HEK293 (cell line): ENCODE data around the gene MGAT4A.

Experiments used
- CTCF ChIA-PET: fragments of 350-600 bp; formaldehyde crosslinking; extraction: SDS; loops from one replicate; lab custom pipeline; 2021; ENCODE audit warnings: antibody characterized with exemption; lab: Yijun Ruan, JAX
- POLR2A ChIA-PET: fragments of 300-600 bp; formaldehyde crosslinking; extraction: SDS; loops from one replicate; lab custom pipeline; 2020; ENCODE audit warnings: antibody characterized with exemption, inconsistent platforms; lab: Yijun Ruan, JAX
- H3K27ac ChIP-seq: fragments of 200-500 bp; sonication (Bioruptor generic); 2 replicates; pipeline ENCODE4 v1.5.1; 2014; ENCODE audit warnings: low read depth, low read length, control low read depth, inconsistent platforms; ENCODE audit errors: extremely low read depth
- H3K36me3 ChIP-seq, 2 experiments: fragments of 200-500 bp in 1 of 2; sonication (Bioruptor generic) in 1 of 2; 1 replicate in 1 of 2; 2 replicates in 1 of 2; pipeline ENCODE4 v1.5.1; 2014 to 2017; ENCODE audit warnings: inconsistent platforms in 2 of 2, low read length in 2 of 2; ENCODE audit not compliant: control insufficient read depth in 2 of 2, insufficient read depth in 1 of 2
- H3K4me1 ChIP-seq: fragments of 200-500 bp; sonication (Bioruptor generic); 2 replicates; pipeline ENCODE4 v1.5.1; 2014; ENCODE audit warnings: mild to moderate bottlenecking, low read length, inconsistent platforms; ENCODE audit not compliant: control insufficient read depth, insufficient read depth
- H3K4me3 ChIP-seq: 2 replicates; pipeline ENCODE4 v1.5.1; 2011; ENCODE audit warnings: low read depth, mild to moderate bottlenecking, control low read depth, low read length, moderate library complexity
- H3K9me3 ChIP-seq: fragments of 200-500 bp; sonication (Bioruptor generic); 2 replicates; pipeline ENCODE4 v1.5.1; 2014; ENCODE audit warnings: low read depth, low read length, inconsistent platforms; ENCODE audit not compliant: control insufficient read depth, insufficient read depth
- BCL11A ChIP-seq: fragments of 450-650 bp; formaldehyde crosslinking; IDR thresholded peaks from 2 replicates; pipeline ENCODE4 v1.5.1; 2016; ENCODE audit warnings: low read depth, missing biosample characterization, missing genetic modification characterization
- KLF16 ChIP-seq: fragments of 450-650 bp; formaldehyde crosslinking; IDR thresholded peaks from 2 replicates; pipeline ENCODE4 v1.5.1; 2017; ENCODE audit warnings: missing biosample characterization, missing genetic modification characterization
- RBAK ChIP-seq: fragments of 450-650 bp; formaldehyde crosslinking; IDR thresholded peaks from 2 replicates; pipeline ENCODE4 v1.5.1; 2016; ENCODE audit warnings: missing biosample characterization, missing genetic modification characterization
- SP7 ChIP-seq: fragments of 450-650 bp; formaldehyde crosslinking; IDR thresholded peaks from 2 replicates; pipeline ENCODE4 v1.5.1; 2016; ENCODE audit warnings: missing biosample characterization, missing genetic modification characterization
- TCF7L2 ChIP-seq: IDR thresholded peaks from 2 replicates; pipeline ENCODE4 v1.6.1; 2011; ENCODE audit warnings: low read depth, mild to moderate bottlenecking, inconsistent platforms, low read length, moderate library complexity, borderline replicate concordance
- WT1 ChIP-seq: fragments of 450-650 bp; formaldehyde crosslinking; IDR thresholded peaks from 2 replicates; pipeline ENCODE4 v1.5.1; 2016; ENCODE audit warnings: missing biosample characterization, missing genetic modification characterization
- ZBTB17 ChIP-seq: fragments of 450-650 bp; formaldehyde crosslinking; IDR thresholded peaks from 2 replicates; pipeline ENCODE4 v1.5.1; 2016; ENCODE audit warnings: missing biosample characterization, missing genetic modification characterization
- ZBTB8A ChIP-seq: fragments of 450-650 bp; formaldehyde crosslinking; IDR thresholded peaks from 2 replicates; pipeline ENCODE4 v1.5.1; 2016; ENCODE audit warnings: missing biosample characterization, missing genetic modification characterization
- ZNF16 ChIP-seq: fragments of 450-650 bp; formaldehyde crosslinking; IDR thresholded peaks from 2 replicates; pipeline ENCODE4 v1.5.1; 2016; ENCODE audit warnings: low read depth, missing biosample characterization, missing genetic modification characterization
- ZNF366 ChIP-seq: fragments of 450-650 bp; formaldehyde crosslinking; conservative IDR thresholded peaks from 2 replicates; pipeline ENCODE4 v1.5.1; 2016; ENCODE audit warnings: missing biosample characterization, missing genetic modification characterization
- ZNF398 ChIP-seq: fragments of 450-650 bp; formaldehyde crosslinking; IDR thresholded peaks from 2 replicates; pipeline ENCODE4 v1.5.1; 2017; ENCODE audit warnings: missing biosample characterization, missing genetic modification characterization
- ZNF426 ChIP-seq: fragments of 450-650 bp; formaldehyde crosslinking; IDR thresholded peaks from 2 replicates; pipeline ENCODE4 v1.5.1; 2017; ENCODE audit warnings: missing biosample characterization, missing genetic modification characterization, mild to moderate bottlenecking, inconsistent platforms, moderate library complexity
- ZNF501 ChIP-seq: fragments of 450-650 bp; formaldehyde crosslinking; IDR thresholded peaks from 2 replicates; pipeline ENCODE4 v1.5.1; 2016; ENCODE audit warnings: missing biosample characterization, missing genetic modification characterization
- ZNF530 ChIP-seq: fragments of 450-650 bp; formaldehyde crosslinking; IDR thresholded peaks from 2 replicates; pipeline ENCODE4 v1.5.1; 2016; ENCODE audit warnings: low read depth, missing biosample characterization, missing genetic modification characterization
- ZNF544 ChIP-seq: fragments of 450-650 bp; formaldehyde crosslinking; IDR thresholded peaks from 2 replicates; pipeline ENCODE4 v1.5.0; 2017; ENCODE audit warnings: missing biosample characterization, missing genetic modification characterization
- ZNF571 ChIP-seq: fragments of 450-650 bp; formaldehyde crosslinking; IDR thresholded peaks from 2 replicates; pipeline ENCODE4 v1.5.0; 2017; ENCODE audit warnings: missing biosample characterization, missing genetic modification characterization
- ZNF610 ChIP-seq: fragments of 450-650 bp; formaldehyde crosslinking; IDR thresholded peaks from 2 replicates; pipeline ENCODE4 v1.5.1; 2016; ENCODE audit warnings: missing biosample characterization, missing genetic modification characterization, borderline replicate concordance
- ZNF654 ChIP-seq: fragments of 450-650 bp; formaldehyde crosslinking; IDR thresholded peaks from 2 replicates; pipeline ENCODE4 v1.5.1; 2016; ENCODE audit warnings: low read depth, missing biosample characterization, missing genetic modification characterization
- ZNF660 ChIP-seq: fragments of 450-650 bp; IDR thresholded peaks from 2 replicates; pipeline ENCODE4 v1.5.1; 2018; ENCODE audit warnings: missing biosample characterization, mild to moderate bottlenecking, missing genetic modification characterization
- ZNF704 ChIP-seq: fragments of 450-650 bp; formaldehyde crosslinking; IDR thresholded peaks from 2 replicates; pipeline ENCODE4 v1.5.1; 2016; ENCODE audit warnings: missing biosample characterization, missing genetic modification characterization
- ZNF776 ChIP-seq: fragments of 450-650 bp; formaldehyde crosslinking; IDR thresholded peaks from 2 replicates; pipeline ENCODE4 v1.5.0; 2017; ENCODE audit warnings: missing biosample characterization, missing genetic modification characterization, borderline replicate concordance
- ZNF837 ChIP-seq: fragments of 450-650 bp; formaldehyde crosslinking; IDR thresholded peaks from 2 replicates; pipeline ENCODE4 v1.5.1; 2016; ENCODE audit warnings: missing biosample characterization, missing genetic modification characterization
- ZSCAN30 ChIP-seq: fragments of 450-650 bp; IDR thresholded peaks from 2 replicates; pipeline ENCODE4 v1.5.1; 2018; ENCODE audit warnings: missing biosample characterization, mild to moderate bottlenecking, missing genetic modification characterization, moderate library complexity
- TF ChIP-seq, protein P1 (sequence below): fragments of 450-650 bp; formaldehyde crosslinking; conservative IDR thresholded peaks from 2 replicates; pipeline ENCODE4 v1.5.1; 2016; ENCODE audit warnings: low read depth, missing biosample characterization, missing genetic modification characterization
- TF ChIP-seq, protein P2 (sequence below): fragments of 450-650 bp; IDR thresholded peaks from 2 replicates; pipeline ENCODE4 v1.5.1; 2018; ENCODE audit warnings: missing biosample characterization, missing genetic modification characterization

The MGAT4A gene

DNA sequence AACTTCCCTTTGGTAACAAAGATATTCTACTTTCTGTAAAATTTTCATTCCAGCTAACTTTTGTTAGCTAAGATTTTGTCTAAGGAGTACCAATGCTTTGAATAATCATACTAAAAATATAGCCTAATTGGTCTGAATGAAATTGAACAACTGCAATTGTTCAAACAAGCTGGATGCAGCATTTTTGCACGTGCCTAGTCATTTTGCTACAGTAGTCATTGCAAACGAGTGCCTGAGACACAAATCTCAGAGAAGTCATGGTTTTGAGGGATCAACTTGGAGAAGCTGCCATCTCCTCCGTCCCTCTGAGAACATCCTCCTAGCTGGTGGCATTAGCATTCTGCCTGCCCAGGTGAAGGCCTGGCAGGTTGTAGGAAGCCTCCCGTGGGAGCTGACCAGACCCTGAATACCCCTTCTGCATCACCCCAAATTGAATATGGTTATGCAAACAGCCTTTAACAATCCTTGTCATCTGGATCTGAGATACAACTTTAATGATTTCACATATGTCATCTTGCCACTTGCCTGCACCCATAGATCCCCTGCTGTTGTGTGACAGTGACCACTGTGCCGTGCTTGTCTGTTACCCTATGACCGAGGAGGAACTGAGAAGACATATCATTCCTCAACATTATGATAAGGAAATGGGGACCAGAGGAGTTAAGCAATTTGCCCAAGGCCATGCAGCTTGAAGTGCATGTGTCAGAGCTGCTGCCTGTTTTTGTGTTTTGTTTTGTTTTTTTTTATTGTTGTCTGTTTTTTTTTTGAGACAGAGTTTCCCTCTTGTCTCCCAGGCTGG is 29.1 kb upstream of the MGAT4A start:
- TF ChIP-seq, protein P1, sequence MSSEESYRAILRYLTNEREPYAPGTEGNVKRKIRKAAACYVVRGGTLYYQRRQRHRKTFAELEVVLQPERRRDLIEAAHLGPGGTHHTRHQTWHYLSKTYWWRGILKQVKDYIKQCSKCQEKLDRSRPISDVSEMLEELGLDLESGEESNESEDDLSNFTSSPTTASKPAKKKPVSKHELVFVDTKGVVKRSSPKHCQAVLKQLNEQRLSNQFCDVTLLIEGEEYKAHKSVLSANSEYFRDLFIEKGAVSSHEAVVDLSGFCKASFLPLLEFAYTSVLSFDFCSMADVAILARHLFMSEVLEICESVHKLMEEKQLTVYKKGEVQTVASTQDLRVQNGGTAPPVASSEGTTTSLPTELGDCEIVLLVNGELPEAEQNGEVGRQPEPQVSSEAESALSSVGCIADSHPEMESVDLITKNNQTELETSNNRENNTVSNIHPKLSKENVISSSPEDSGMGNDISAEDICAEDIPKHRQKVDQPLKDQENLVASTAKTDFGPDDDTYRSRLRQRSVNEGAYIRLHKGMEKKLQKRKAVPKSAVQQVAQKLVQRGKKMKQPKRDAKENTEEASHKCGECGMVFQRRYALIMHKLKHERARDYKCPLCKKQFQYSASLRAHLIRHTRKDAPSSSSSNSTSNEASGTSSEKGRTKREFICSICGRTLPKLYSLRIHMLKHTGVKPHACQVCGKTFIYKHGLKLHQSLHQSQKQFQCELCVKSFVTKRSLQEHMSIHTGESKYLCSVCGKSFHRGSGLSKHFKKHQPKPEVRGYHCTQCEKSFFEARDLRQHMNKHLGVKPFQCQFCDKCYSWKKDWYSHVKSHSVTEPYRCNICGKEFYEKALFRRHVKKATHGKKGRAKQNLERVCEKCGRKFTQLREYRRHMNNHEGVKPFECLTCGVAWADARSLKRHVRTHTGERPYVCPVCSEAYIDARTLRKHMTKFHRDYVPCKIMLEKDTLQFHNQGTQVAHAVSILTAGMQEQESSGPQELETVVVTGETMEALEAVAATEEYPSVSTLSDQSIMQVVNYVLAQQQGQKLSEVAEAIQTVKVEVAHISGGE (tag by site-specific recombination), result no peak
- no peak for TF ChIP-seq ZNF426 (tag by site-specific recombination)
- TF ChIP-seq ZNF660 (tag by site-specific recombination), result no peak
- TF ChIP-seq WT1 (tag by site-specific recombination), result no peak
- TF ChIP-seq ZNF398, result no peak
- no peak for TF ChIP-seq ZNF837 (tag by site-specific recombination)
- no peak for TF ChIP-seq ZBTB17 (tag by site-specific recombination)
- TF ChIP-seq TCF7L2, result no peak
- no peak for TF ChIP-seq ZNF571 (tag by site-specific recombination)
- TF ChIP-seq ZNF654 (tag by site-specific recombination), result no peak
- TF ChIP-seq ZNF530 (tag by site-specific recombination), result no peak
- TF ChIP-seq, protein P2, sequence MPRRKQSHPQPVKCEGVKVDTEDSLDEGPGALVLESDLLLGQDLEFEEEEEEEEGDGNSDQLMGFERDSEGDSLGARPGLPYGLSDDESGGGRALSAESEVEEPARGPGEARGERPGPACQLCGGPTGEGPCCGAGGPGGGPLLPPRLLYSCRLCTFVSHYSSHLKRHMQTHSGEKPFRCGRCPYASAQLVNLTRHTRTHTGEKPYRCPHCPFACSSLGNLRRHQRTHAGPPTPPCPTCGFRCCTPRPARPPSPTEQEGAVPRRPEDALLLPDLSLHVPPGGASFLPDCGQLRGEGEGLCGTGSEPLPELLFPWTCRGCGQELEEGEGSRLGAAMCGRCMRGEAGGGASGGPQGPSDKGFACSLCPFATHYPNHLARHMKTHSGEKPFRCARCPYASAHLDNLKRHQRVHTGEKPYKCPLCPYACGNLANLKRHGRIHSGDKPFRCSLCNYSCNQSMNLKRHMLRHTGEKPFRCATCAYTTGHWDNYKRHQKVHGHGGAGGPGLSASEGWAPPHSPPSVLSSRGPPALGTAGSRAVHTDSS (tag by site-specific recombination), result no peak
- TF ChIP-seq RBAK (tag by site-specific recombination), result no peak
- TF ChIP-seq ZNF610 (tag by site-specific recombination), result no peak
- no peak overlapping the region for H3K4me3 ChIP-seq
- no peak overlapping the region for H3K27ac ChIP-seq
- no peaks in the 10 kb centered on the region for H3K4me1 ChIP-seq
- ChIA-PET POLR2A (no interaction called here), CTCF (interaction anchor here (0.6 kb wide), 1 partner anchor 306 kb away, joined by 3 read pairs; no protein-coding TSS in a partner anchor)
- no peaks in the 10 kb centered on the region for H3K36me3 ChIP-seq
- H3K9me3 ChIP-seq, result no peaks in the 10 kb centered on the region

DNA sequence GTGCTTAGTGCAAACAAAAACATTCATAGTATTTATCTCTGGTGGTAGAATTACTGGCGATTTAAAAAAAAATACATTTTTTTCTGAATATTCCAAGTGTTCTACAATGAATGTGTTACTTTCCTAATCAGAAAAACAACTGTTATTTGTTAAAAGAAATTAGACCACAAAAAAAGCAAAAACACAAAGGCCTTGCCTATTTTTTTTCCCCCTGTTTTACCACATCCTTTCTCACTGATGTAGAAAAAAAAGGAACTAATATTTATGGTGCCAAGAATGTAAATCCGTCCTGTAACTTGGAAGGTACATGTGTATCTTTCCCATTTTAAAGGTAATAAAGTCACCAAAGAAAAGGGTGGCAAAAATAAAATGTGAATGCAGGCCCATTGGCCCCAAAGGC is 28.4 kb upstream of the MGAT4A start:
- Histone ChIP-seq H3K27ac (no peak overlapping the region), H3K4me1 (no peaks in the 10 kb centered on the region)
- POLR2A ChIA-PET, result no interaction called here
- no peak for TF ChIP-seq BCL11A (tag by site-specific recombination)
- no peak for TF ChIP-seq ZNF16 (tag by site-specific recombination)
- TF ChIP-seq ZNF501, result no peak
- no peak for TF ChIP-seq SP7 (tag by site-specific recombination)
- no peak for TF ChIP-seq ZNF704 (tag by site-specific recombination)
- no peak for TF ChIP-seq ZNF776 (tag by site-specific recombination)
- no peak for TF ChIP-seq ZNF544 (tag by site-specific recombination)
- no peak for TF ChIP-seq KLF16 (tag by site-specific recombination)
- TF ChIP-seq, protein P2 (tag by site-specific recombination), result no peak
- no peak for TF ChIP-seq ZNF366 (tag by site-specific recombination)
- TF ChIP-seq ZSCAN30, result no peak
- no peak for TF ChIP-seq ZBTB8A (tag by site-specific recombination)

More for the DNA sequence above, 28.4 kb upstream of the MGAT4A start:
- CTCF ChIA-PET, result no interaction called here
- Histone ChIP-seq H3K9me3 (no peaks in the 10 kb centered on the region), H3K36me3 (no peaks in the 10 kb centered on the region), H3K4me3 (no peak overlapping the region)
